ENCODE data around the gene WTIP.
"Not testable (repeated sequence)": the region's sequence is repeated elsewhere in the genome, so short reads cannot be mapped to it uniquely, and the experiment has no call there.

Gene WTIP

GRCh38 chr19:34504273-34504808 lies 22.8 kb downstream of the WTIP start:
- DNase-seq (ENCODE audit: low spot score) = no peak

- no peak for DNase-seq (ENCODE audit: low spot score)
Observed at GRCh38 chr19:34504809-34505291, 23.3 kb downstream of the WTIP start.

DNA sequence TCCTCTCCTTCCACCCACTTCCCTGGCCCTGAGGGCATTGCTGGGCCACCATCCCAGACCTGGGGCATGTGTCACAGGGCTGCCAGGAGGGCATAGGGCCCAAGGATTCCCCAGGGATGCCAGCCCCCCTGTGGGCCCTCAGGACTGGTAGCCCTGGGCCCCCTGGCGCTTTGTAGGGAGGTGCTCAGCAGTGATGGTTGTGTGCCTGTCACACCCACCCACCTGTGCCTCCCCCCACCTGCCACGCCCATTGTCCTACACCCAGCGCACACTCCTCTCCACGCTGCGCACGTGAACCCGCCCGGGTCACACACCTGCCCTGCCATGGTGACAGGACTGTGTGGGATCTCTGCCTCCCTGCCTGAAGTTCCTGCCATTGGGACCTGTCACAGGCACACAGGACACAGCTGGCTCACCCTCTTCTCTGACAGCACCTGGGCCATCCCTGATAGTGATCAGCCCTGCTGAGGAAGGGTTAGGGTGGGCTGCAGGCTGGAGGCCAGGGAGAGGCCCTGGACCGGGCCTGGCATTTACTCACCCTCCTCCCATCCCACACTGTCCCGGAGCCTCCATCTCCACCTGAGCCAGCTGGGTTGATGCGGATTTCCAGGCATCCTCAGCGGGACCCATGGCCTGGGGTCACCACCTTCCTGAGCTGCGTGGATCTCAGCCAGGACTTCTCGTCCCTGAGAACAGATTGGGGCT lies 23.9 kb downstream of the WTIP start:
- DNase-seq (ENCODE audit: low spot score) = no peak

DNA sequence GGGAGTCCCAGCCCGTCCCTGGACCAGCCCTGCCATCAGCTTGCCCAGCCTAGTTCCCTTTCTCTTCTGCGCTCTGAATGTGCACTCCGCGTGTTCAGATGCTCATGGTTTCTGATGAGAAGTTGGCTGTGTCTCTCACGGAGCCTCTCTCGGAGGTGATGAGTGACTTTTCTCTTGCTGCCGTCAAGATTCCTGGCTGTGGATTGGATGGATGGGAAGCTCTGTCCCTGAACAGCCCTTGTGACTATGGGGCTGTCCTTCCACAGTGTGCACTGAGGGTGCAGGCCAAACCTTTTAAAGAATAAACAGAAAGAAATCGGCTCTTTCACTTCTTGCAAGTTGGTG lies 24.4 kb downstream of the WTIP start:
- DNase-seq (ENCODE audit: low spot score) = no peak

GRCh38 chr19:34507414-34508067 lies 26.0 kb downstream of the WTIP start:
- no peak for DNase-seq (ENCODE audit: low spot score)

GRCh38 chr19:34508540-34508939 lies 27.0 kb downstream of the WTIP start:
- no peak for DNase-seq (ENCODE audit: low spot score)

- not testable (repeated sequence) for DNase-seq (ENCODE audit: low spot score)
Observed at GRCh38 chr19:34510904-34511303, 29.3 kb downstream of the WTIP start.

- no peak for DNase-seq (ENCODE audit: low spot score)
Observed at GRCh38 chr19:34512254-34512822, 30.8 kb downstream of the WTIP start.

DNA sequence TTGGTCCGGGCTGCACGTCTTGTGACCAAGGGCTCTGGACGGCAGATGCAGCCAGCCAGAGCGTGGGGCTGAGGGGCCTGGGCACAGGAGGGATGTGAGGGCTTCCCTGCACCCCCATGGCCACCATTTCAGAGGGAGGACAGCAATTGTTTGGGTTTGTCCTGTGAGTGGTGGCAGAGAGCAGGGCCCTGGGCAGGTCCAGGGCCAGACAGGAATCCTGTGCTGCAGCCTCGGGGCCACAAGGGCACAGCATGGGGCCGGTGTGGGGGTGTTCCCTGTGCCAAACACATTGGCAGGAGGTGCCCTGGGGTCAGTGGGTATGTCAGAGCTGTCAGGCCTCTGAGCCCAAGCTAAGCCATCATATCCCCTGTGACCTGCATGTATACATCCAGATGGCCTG lies 32.2 kb downstream of the WTIP start:
- DNase-seq (ENCODE audit: low spot score) = no peak

- no peak for DNase-seq (ENCODE audit: low spot score)
Observed at GRCh38 chr19:34519602-34520001, 38.0 kb downstream of the WTIP start.

DNA sequence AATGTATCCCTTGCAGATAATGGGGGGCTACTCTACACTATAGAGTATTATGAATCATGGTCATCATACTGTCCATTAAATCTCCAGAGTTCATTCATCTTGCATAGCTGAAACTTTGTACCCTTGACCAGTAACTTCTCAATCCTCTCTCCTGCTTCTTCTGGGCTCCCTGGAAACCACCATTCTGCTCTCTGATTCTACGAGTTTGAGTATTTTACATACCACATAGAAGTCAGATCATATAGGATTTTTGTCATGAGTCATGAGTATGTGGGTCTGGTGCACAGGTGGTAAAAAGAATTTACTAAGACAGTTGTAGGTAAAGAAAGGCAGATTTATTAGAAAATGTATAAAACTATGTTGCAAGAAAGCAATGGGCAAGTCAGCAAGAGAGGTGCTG lies 41.9 kb downstream of the WTIP start:
- no peak for DNase-seq (ENCODE audit: low spot score)

GRCh38 chr19:34525001-34525400 lies 43.4 kb downstream of the WTIP start:
- DNase-seq (ENCODE audit: low spot score) = no peak

DNA sequence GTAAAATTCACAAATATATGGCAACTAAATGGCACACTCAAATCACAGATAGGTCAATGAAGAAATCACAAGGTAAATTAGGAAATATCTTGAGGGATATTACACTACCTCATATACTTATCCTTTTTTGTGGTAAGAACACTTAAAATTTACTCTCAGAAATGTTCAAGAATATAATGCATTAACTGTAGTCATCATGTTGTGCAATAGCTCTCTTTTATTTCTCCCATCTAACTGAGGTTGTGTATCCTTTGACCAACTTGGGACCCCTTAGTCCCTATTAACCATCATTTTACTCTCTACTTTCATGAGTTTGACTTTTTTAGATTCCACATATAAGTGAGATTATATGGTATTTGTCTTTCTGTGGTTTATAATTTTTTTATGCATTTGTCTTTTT lies 52.6 kb downstream of the WTIP start:
- DNase-seq (ENCODE audit: low spot score) = no peak

GRCh38 chr19:34539396-34539795 lies 57.8 kb downstream of the WTIP start:
- DNase-seq (ENCODE audit: low spot score) = no peak

GRCh38 chr19:34540811-34541557 lies 59.4 kb downstream of the WTIP start:
- DNase-seq (ENCODE audit: low spot score) = no peak

DNA sequence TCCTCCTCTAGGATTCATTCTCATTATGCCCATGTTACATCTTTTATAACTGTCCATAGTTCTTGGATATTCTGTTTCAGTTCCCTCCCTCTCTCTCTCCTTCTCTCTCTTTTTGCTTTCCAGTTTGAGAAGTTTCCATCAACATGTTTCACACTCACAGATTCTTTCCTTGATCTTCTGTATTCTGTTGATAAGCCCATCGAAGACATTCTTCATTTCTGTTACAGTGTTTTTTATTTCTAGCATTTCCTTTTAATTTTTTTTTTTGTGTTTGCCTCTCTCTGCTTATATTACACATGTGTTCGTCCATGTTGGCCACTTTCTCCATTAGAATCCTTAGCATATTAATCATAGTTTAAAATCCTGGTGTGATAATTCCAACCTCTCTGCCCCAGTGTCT lies 68.3 kb downstream of the WTIP start:
- DNase-seq (ENCODE audit: low spot score) = no peak

GRCh38 chr19:34555447-34555846 lies 73.9 kb downstream of the WTIP start:
- no peak for DNase-seq (ENCODE audit: low spot score)

DNA sequence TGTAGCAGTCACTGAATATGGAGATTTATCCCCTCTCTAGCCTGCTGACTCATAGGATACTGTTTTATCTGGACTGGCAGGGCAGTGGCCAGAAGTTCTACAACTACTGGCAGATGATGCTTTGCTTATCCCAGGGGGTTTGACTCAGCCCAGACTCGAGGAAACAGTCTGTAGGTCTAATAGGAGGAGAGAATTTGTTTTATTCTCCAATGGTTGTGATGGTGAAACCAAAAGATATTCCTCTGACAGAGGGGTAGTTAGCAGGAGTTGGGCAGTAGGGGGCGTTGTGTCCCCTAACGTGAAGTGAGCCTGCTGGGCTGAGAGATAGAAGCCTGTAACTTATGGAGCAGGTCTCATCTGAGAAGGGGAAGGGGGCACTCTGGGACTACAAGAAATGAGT lies 74.9 kb downstream of the WTIP start:
- peak; percentile 28 for DNase-seq (ENCODE audit: low spot score)

DNA sequence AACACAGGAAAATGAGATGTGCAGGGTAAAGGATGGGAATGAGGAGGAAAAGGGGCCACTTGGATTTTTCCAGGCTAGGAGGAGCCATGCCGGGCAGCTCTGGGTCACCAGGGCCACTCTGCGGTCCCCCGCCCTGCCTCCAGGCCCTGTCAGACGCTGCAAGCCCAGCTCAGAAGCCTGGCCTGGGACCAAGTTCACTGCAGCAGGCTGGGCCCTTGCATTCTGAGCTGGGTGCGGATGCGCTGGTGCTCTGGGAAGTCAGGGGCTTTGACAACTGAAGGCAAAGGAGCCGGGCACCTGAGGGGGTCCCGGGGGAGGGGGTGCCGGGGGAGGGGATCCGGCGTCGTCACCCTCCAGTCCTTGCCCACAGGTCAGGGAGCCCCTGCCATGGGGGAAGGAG lies 77.5 kb downstream of the WTIP start:
- DNase-seq (ENCODE audit: low spot score) = no peak

- DNase-seq (ENCODE audit: low spot score) = no peak
Observed at GRCh38 chr19:34560229-34560628, 78.7 kb downstream of the WTIP start.
